Measurements from ENCODE around the gene SLC35F3. TPM values are rescaled to one million over a fixed set of nuclear protein-coding genes. Genes with fewer than 3 reads are reported as not detected.

The SLC35F3 gene
- total and polyA plus RNA-seq, 12 donors: 0.12 to 3.2 (median 0.46) TPM

DNA sequence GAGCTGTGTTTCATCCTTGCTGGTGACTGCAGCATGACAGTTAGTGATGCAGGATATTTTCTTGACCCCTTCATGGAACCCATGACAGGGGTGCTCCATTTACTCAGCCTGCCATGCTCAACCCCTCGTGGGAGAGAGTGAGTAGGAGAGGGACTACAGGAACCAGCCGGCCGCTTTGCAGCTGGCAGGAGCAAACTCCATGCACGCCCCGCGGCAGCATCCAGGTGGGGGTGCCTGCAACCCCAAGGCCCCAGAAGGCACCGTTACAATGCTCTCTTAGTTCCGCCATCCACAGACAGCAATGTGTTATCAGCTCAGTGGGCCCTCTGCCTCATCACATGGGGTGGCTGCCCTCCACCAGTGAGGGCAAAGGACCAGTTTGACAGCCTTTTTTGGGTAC, 135.1 kb downstream of the SLC35F3 start:
- intact Hi-C loops (cut with DNase I): no loop called here
- H3K27me3 ChIP-seq: no peaks in the 10 kb centered on the region

GRCh38 chr1:234040446-234041317, 136.2 kb downstream of the SLC35F3 start:
- H3K4me3 ChIP-seq: no peak overlapping the region
- no peaks in the 10 kb centered on the region for H3K36me3 ChIP-seq (replicated peaks in 1 of 2)
- no peaks in the 10 kb centered on the region for H3K4me1 ChIP-seq (replicated peaks in 1 of 2)
- TF ChIP-seq POLR2A (IDR thresholded peaks at IDR 0.05) (no peak), CTCF (IDR thresholded peaks at IDR 0.05) (no peak)
- H3K9me3 ChIP-seq (replicated peaks in 1 of 3): no peaks in the 10 kb centered on the region
- no peak for DNase-seq
- WGBS, 4 donors: 77 to 82% (median 81%) methylated on average over 8 to 9 of the region's 9 CpGs
- intact Hi-C loops (cut with DNase I): no loop called here
- H3K27me3 ChIP-seq: no peaks in the 10 kb centered on the region
- H3K27ac ChIP-seq: no peak overlapping the region

More for the DNA sequence above, 135.1 kb downstream of the SLC35F3 start:
- Histone ChIP-seq H3K4me3 (no peak overlapping the region), H3K9me3 (replicated peaks in 1 of 3) (no peaks in the 10 kb centered on the region), H3K27ac (no peak overlapping the region), H3K4me1 (replicated peaks in 1 of 2) (no peaks in the 10 kb centered on the region), H3K36me3 (replicated peaks in 1 of 2) (no peaks in the 10 kb centered on the region)
- WGBS, 4 donors: 87 to 93% (median 91%) methylated on average over 7 to 8 of the region's 8 CpGs
- TF ChIP-seq POLR2A (IDR thresholded peaks at IDR 0.05) (no peak), CTCF (IDR thresholded peaks at IDR 0.05) (no peak)
- DNase-seq: no peak

DNA sequence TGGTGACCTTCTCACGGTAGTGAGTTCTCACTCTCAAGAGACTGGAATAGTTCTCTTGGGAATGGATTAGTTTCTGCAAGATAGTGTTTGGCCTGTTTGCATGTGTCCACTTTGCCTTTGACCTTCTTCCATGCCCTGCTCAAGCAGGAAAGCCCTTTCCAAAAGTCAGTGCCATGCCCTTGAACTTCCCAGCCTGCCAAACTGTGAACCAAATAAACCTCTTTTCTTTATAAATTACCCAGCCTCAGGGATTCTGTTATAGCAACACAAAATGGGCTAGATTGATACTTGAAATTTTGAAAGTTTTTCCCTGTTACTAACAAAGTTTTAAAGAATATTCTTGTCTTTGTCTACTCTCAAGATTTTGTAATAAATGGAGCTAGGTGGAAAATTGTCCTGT, 139.6 kb downstream of the SLC35F3 start:
- Histone ChIP-seq H3K4me1 (replicated peaks in 1 of 2) (no peaks in the 10 kb centered on the region), H3K36me3 (replicated peaks in 1 of 2) (no peaks in the 10 kb centered on the region), H3K4me3 (no peak overlapping the region), H3K27ac (no peak overlapping the region), H3K9me3 (replicated peaks in 1 of 3) (no peaks in the 10 kb centered on the region), H3K27me3 (no peaks in the 10 kb centered on the region)
- TF ChIP-seq POLR2A (IDR thresholded peaks at IDR 0.05): no peak
- no peak for TF ChIP-seq CTCF (IDR thresholded peaks at IDR 0.05)
- no peak for DNase-seq
- intact Hi-C loops (cut with DNase I): no loop called here
- WGBS, 4 donors: 70 to 83% (median 77%) methylated on average over 1 of the region's 1 CpG

DNA sequence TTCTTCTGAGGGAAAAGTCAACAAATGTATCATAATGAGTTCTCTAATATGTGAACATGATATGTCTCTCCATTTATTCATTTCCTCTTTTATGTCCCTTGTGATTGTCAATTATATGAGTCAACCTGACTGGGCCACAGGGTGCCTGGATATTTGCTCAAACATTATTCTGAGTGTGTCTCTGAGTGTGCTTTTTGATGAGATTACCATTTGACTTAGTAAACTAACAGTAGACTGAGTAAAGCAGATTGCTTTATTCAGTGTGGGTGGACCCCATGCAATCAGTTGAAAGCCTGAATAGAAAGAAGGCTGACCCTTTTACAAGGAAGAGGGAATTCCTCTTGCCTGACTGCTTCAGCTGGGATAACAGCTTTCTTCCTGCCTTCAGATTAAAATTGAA, 142.6 kb downstream of the SLC35F3 start:
- DNase-seq: no peak
- intact Hi-C loops (cut with DNase I): no loop called here
- H3K4me3 ChIP-seq: no peak overlapping the region
- H3K36me3 ChIP-seq (replicated peaks in 1 of 2): no peaks in the 10 kb centered on the region
- H3K27ac ChIP-seq: no peak overlapping the region
- no peaks in the 10 kb centered on the region for H3K27me3 ChIP-seq
- TF ChIP-seq POLR2A (IDR thresholded peaks at IDR 0.05) (no peak), CTCF (IDR thresholded peaks at IDR 0.05) (no peak)
- H3K9me3 ChIP-seq (replicated peaks in 1 of 3): no peaks in the 10 kb centered on the region
- H3K4me1 ChIP-seq (replicated peaks in 1 of 2): no peaks in the 10 kb centered on the region

Data from adrenal gland (tissue), 12 donors.